ENCODE results near the gene ACVR1B.

ACVR1B gene

GRCh38 chr12:52026263-52026662, 74.8 kb downstream of the ACVR1B start:
- no peak for DNase-seq

DNA sequence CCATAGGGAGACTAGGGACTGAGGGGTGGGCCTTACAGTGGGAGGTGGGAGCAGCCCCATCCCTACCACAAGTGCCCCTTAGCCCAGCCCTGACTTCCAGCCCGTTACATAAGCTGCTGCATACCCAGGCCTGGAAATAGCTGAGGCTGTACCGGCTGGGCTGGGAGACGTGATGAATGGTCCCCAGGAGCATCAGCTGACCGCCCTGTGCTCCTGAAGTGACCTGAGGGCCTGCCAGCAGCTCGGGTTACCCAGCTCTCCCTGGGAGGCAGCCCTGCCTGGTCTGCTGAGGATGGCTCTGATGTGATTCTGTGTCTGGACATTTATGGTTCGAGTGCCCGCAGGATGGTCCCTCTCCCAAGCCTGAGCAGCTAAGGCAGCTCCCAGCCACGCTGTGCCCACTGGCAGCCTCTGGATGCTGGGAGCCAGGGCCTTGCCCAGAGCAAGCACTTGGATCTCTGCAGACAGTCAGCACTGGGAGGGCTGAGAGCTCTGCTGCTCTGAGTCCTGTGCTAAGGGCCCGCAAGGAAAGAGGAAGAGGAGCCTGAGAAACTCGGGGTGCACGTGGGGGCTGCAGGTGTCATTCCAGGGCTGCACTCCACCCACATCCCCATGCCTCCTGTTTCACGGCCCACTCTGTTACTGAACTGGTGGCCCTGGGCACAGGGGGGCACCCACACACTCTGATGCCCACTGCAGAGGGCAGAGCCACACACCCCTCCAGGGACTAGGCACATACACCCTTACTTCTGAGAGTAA, 75.8 kb downstream of the ACVR1B start:
- DNase-seq = no peak

- peak; percentile 57 for DNase-seq
These were observed 78.2 kb downstream of the ACVR1B start for GRCh38 chr12:52029685-52030084.

- peak; percentile 22 for DNase-seq
These were observed 80.9 kb downstream of the ACVR1B start for GRCh38 chr12:52032446-52032803.

DNA sequence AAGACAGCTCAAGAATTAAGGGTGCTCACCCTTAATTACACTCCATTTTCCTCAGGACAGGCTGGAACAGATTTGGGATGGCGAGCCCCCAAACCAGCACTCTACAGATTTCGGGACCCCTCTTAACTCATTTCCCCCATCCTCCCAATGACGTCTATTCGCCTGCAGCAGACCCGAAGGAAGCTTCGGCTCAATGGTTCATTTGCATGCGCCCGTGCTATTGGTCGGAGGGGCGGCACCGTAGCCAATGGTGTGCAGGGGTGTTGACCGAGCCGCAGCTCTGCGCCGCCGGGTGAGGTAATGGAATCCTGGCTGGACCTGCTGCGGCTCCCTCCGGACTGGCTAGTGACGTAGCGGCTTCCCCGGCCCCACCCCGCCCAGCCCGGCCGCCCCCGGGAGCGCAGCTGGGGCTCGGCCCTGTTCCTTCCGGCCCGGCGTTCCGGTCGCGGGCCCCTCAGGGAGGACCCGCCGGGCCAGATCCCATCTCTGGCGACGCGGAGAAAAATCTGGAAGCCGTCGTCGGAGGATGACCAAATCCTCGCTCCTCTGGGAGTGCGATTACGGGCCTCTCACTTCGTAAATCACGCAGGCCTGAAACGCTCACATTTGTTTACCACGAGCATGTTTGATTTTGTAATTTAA, 81.4 kb downstream of the ACVR1B start:
- peak; percentile 78 for DNase-seq

DNA sequence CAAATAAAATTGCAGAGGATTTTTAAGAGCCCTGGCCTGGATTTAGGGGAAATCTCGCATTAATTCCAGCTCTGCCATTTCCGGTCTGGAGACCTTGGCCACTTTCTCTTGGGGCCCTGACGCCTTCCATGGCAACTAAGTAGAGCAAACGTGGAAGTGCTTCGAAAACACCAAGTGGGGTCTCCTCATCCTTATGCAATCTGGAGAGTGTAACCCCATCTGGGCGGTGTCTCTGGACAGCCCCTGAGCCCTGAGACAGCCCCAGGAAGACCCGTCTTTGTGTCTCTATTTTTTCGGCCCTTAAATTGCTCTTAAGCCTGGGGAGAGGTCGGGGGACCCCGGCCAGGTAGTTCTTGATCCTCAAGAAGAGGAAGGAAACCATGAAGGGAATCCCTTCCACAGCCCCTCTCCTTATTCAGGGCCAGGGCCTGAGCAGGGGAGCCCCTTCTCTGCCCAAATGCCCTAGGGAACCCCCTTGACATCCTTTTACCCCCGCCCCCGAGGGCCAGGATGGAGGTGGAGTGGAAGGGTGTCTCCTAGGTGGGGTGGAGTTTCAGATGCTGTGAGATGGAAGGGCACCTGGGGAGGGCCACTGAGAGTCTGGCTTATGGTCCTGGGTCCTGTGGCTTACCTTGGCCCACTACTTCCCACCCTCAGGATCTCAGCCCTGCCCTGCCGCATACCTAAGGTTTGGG, 82.1 kb downstream of the ACVR1B start:
- no peak for DNase-seq

GRCh38 chr12:52035190-52035589, 83.7 kb downstream of the ACVR1B start:
- DNase-seq = no peak

GRCh38 chr12:52035926-52036325, 84.4 kb downstream of the ACVR1B start:
- no peak for DNase-seq

DNA sequence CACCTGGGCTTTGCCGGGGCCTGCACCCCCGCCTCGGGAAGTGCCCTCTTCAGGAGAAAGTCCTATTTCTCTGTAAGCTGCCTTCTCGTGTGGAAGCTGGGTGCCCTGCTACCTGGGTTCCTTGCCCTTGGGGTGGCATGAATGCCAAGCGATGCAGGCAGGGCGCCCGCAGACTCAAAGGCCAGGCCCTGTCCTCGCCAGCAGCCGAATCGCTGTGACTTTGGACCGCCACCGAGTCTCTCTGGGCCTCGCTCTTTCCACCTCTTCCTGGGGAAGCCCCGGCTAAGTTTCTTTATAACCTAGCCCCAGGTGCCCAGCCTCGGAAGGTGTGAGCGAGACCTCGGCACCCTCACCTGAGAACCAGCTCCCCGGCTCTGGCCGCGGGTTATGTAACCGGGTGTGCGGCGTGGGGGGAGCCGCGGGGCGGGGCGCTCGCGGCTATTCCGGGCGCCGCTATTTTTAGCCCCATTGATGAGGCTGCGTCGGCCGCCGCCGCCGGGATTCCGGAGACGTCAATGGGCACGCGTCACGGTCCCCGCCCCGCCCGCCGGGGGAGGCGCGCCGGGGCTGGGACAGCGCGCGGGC, 85.2 kb downstream of the ACVR1B start:
- no peak for DNase-seq

- DNase-seq = no peak
These were observed 85.9 kb downstream of the ACVR1B start for GRCh38 chr12:52037248-52037861.

GRCh38 chr12:52038447-52038846, 86.9 kb downstream of the ACVR1B start:
- DNase-seq = no peak

DNA sequence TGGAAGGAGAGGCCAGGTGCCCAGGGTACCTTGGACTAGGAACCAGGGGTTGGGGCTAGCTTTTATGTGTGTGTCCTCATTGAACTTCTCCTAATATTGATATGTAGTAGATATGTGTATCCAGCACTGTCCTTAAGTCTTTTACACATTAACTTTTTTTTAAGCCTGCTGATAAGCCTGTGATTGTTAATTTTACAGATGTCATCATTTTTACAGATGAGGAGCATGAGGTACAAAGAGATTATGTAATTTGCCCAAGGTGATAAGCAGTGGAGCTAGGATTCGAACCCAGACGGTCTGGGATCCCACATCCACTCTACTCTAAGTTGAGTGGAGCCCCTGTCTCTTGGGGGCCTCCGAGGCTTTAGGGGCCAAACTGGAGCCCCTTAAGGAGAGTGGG, 89.5 kb downstream of the ACVR1B start:
- DNase-seq = no peak

DNA sequence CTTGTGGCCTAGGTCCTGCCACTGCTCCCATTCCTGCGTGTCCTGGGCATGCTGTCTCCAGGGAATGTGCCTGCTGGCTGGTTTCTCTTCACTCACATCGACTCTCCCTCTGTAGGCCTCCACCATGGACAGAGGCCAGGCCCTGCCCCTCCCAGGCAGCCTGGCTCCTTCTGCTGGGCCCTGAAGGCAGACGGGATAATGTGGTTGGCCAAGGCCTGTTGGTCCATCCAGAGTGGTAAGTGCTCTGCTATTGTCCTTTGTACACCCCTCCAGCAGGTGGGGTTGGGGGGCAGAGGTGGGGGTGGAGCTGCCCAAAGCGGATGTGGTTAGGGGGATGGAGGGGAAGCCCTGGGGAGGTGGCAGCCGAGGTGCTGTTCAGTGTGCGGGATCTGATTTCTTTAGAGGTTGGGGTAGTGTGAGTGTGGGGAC, 90.2 kb downstream of the ACVR1B start:
- no peak for DNase-seq

DNA sequence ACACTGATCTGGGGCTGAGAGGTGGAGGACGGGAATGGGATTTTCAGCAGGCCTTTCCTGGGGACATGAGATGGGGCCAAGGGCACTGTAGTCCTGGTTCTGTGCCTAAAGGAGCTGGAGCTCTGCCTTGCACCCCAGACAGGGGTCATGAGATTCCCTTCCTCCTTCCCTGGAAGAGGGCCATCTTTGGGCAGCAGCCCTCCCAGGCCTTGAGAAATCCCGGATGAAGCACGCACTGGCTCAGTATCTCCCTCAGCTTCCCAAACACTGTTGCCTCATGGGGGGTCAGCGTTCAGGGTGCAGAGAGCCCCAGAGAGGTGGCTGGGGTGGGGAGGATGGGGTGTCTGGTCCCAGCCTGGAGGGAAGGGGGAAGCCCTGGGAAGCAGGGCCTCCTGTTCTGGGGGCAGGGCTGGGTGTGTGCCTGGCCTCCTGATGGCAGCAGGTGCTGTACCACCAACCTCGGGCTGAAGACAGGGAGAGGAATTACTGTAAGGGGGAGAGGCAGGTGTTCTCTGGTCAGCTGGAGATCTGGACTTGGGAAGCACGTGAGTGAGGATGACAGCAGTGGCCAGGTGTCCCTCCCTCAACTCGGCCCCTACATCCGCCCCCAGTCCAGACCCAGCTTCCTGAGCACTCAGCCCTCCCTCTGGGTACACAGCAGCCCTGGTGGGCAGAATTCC, 91.3 kb downstream of the ACVR1B start:
- no peak for DNase-seq

DNA sequence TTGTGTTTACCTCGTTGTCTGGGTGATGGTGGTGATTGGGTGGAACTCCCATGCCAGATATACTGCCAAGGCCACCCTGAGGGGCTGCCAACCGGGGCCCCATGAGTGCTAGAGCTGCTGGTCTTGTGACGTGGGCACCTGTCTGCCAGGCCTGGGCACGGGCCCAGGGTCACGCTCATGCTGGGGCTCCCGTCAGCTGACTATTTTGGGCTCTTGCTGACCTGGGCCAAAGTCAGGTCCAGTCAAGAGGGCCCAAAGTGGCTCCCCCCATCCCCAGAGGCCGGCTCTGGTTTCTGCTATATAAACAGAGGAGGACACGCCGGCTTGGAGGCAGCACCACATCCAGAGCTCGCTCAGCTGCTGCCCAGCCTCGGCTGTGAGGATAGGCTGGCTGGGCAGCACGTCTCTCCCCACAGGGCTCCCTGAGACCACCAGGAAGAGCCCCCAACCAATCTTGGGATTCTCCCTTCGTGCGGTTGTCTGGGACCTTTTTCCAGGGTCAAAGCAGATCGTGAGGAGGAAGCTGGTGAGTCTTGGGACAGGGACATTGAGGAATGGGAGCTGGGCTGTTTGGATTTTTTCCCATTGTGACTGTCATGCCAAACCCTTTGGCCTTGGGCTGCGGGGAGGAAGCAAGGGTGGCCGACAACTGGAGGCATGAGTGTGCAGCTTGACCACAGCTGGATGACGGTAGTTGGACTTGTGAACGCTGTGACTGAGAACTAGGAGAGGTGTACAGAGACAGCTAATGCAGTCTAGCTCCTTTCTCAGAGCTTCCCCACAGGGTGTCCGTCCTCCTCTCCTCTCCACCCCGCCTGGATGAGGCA, 92.1 kb downstream of the ACVR1B start:
- DNase-seq = no peak

DNA sequence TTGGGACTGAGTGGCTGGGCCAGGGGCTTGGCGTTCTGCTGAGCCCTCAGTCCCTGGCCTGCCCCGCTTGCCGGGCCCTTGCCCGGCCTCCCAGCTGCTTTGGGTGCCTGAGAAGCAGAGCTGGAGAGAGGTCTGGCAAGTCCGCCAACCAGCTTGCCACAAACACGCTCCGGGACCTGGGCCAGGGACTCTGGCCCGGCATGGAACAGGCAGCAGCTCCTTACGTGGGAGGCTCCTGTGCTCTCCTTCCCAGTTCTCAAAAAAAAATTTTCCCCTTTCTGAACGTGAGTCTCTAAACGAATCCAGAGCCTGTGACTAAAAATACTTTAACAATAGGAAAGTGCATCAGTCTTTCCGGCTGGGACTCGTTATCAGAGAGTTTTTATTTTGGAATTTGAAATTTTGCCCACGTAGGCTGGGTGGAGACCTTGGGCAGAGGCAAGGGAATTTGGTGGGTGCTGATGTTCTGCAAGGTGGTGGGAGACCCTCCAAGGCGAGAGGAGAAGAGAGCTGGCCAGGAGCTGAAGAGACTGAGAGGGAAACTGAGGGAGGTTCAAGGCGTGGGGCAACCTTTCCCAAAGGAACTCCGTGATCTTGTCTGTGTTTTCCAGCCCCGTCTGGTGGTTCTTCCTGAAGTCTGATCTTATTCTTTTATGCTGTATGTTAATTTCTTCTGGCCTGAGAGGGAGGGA, 92.9 kb downstream of the ACVR1B start:
- DNase-seq = no peak

DNA sequence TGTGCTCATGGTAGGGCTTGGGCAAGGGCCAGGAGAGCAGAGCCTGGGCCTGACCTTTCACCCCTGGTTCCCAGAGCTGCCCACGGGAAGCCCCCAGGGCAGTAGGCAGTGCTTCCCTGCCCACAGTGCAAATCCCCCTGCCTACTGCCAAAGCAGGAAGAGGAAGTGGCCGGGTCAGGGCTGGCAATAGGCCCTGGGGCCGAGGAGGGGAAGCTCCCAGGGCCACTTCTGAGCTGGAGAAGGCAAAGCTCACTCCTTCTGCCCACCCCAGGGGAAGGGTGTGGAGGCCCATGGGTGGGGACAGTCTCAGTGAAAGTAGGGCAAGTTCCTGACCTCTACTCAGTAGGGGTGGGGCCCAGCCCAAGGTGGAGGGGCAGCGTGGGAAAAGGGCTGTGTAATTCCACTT, 94.3 kb downstream of the ACVR1B start:
- DNase-seq = no peak

Data from NCI-H2029 treated with DMSO at 0.1 percent for 48 hours (cell line).